HepG2 (cell line): ENCODE measurements around the gene ASB14.

Experiments used
- EP300 ChIP-seq, 3 experiments: sonication (generic) in 1 of 3; formaldehyde crosslinking in 1 of 3; IDR thresholded peaks; 2 replicates each; pipeline versions ENCODE4 v1.5.1 to v1.6.1; 2011 to 2020; ENCODE audit warnings: low read depth in 2 of 3, low read length in 2 of 3, borderline replicate concordance in 1 of 3, improper control_type of control experiment in 1 of 3, mild to moderate bottlenecking in 1 of 3, missing genetic modification reagents in 1 of 3, moderate library complexity in 1 of 3
- POLR2A ChIP-seq, 2 experiments: IDR thresholded peaks; 2 replicates each; pipeline ENCODE4 v1.6.1; 2011; ENCODE audit warnings: low read depth in 2 of 2, low read length in 2 of 2, mild to moderate bottlenecking in 1 of 2, moderate library complexity in 1 of 2; ENCODE audit not compliant: insufficient read depth in 1 of 2
- ZNF138 ChIP-seq: sonication (generic); formaldehyde crosslinking; IDR thresholded peaks from 2 replicates; pipeline ENCODE4 v1.5.0; 2020; ENCODE audit warnings: mild to moderate bottlenecking, low read depth, missing genetic modification reagents
- TF ChIP-seq, protein P1 (sequence below): sonication (generic); formaldehyde crosslinking; IDR thresholded peaks from 2 replicates; pipeline ENCODE4 v1.5.0; 2020; ENCODE audit warnings: missing genetic modification reagents
- TF ChIP-seq, protein P2 (sequence below): sonication (generic); formaldehyde crosslinking; IDR thresholded peaks from 2 replicates; pipeline ENCODE4 v1.5.0; 2020; ENCODE audit warnings: mild to moderate bottlenecking, missing genetic modification reagents
- TF ChIP-seq, protein P3 (sequence below): sonication (generic); formaldehyde crosslinking; IDR thresholded peaks from 2 replicates; pipeline ENCODE4 v1.5.0; 2020; ENCODE audit warnings: mild to moderate bottlenecking, missing genetic modification reagents, moderate library complexity
- TF ChIP-seq, protein P4 (sequence below): sonication (generic); formaldehyde crosslinking; IDR thresholded peaks from 2 replicates; pipeline ENCODE4 v1.9.0; 2021; ENCODE audit warnings: missing genetic modification reagents, mild to moderate bottlenecking, borderline replicate concordance

- TF ChIP-seq EP300 (IDR thresholded peaks at IDR 0.05; ENCODE audit: low read depth in 2 of 2, low read length in 2 of 2) = no peak
- no peak for TF ChIP-seq EP300 (CRISPR knock-in tag; IDR thresholded peaks at IDR 0.05; ENCODE audit: borderline replicate concordance)
- TF ChIP-seq POLR2A (IDR thresholded peaks at IDR 0.05; ENCODE audit: insufficient read depth in 1 of 2, low read depth in 2 of 2, low read length in 2 of 2) = no peak
- TF ChIP-seq, protein P1, sequence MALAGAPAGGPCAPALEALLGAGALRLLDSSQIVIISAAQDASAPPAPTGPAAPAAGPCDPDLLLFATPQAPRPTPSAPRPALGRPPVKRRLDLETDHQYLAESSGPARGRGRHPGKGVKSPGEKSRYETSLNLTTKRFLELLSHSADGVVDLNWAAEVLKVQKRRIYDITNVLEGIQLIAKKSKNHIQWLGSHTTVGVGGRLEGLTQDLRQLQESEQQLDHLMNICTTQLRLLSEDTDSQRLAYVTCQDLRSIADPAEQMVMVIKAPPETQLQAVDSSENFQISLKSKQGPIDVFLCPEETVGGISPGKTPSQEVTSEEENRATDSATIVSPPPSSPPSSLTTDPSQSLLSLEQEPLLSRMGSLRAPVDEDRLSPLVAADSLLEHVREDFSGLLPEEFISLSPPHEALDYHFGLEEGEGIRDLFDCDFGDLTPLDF = no peak
- TF ChIP-seq, protein P2, sequence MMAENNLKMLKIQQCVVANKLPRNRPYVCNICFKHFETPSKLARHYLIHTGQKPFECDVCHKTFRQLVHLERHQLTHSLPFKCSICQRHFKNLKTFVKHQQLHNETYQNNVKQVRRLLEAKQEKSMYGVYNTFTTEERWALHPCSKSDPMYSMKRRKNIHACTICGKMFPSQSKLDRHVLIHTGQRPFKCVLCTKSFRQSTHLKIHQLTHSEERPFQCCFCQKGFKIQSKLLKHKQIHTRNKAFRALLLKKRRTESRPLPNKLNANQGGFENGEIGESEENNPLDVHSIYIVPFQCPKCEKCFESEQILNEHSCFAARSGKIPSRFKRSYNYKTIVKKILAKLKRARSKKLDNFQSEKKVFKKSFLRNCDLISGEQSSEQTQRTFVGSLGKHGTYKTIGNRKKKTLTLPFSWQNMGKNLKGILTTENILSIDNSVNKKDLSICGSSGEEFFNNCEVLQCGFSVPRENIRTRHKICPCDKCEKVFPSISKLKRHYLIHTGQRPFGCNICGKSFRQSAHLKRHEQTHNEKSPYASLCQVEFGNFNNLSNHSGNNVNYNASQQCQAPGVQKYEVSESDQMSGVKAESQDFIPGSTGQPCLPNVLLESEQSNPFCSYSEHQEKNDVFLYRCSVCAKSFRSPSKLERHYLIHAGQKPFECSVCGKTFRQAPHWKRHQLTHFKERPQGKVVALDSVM = no peak
- TF ChIP-seq, protein P3, sequence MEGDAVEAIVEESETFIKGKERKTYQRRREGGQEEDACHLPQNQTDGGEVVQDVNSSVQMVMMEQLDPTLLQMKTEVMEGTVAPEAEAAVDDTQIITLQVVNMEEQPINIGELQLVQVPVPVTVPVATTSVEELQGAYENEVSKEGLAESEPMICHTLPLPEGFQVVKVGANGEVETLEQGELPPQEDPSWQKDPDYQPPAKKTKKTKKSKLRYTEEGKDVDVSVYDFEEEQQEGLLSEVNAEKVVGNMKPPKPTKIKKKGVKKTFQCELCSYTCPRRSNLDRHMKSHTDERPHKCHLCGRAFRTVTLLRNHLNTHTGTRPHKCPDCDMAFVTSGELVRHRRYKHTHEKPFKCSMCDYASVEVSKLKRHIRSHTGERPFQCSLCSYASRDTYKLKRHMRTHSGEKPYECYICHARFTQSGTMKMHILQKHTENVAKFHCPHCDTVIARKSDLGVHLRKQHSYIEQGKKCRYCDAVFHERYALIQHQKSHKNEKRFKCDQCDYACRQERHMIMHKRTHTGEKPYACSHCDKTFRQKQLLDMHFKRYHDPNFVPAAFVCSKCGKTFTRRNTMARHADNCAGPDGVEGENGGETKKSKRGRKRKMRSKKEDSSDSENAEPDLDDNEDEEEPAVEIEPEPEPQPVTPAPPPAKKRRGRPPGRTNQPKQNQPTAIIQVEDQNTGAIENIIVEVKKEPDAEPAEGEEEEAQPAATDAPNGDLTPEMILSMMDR (CRISPR knock-in tag) = no peak
- TF ChIP-seq, protein P4, sequence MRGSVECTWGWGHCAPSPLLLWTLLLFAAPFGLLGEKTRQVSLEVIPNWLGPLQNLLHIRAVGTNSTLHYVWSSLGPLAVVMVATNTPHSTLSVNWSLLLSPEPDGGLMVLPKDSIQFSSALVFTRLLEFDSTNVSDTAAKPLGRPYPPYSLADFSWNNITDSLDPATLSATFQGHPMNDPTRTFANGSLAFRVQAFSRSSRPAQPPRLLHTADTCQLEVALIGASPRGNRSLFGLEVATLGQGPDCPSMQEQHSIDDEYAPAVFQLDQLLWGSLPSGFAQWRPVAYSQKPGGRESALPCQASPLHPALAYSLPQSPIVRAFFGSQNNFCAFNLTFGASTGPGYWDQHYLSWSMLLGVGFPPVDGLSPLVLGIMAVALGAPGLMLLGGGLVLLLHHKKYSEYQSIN = no peak
- TF ChIP-seq ZNF138 (CRISPR knock-in tag) = no peak
Measured at GRCh38 chr3:57314204-57314603, 21.7 kb upstream of the ASB14 start.
